CD4-positive, CD25-positive, alpha-beta regulatory T cell (primary cell): Measurements from ENCODE around the gene ATP8A2. TPM values are rescaled to one million over a fixed set of nuclear protein-coding genes. Genes with fewer than 3 reads are reported as not detected.

Experiments used
- ATAC-seq, 2 donors: fragments of 150-1000 bp; cut with Tn5 transposase; one replicate each; pipeline ENCODE4 v1.10.0; 2021; ENCODE audit warnings: low read depth in 2 of 2, moderate number of reproducible peaks in 2 of 2, moderate library complexity in 1 of 2
- DNase-seq, 3 donors: peaks; one replicate each; pipeline versions ENCODE4 v3.0.0 to v3.0.0-alpha.2; 2012 to 2022; ENCODE audit warnings: mixed read lengths in 1 of 3
- H3K27ac ChIP-seq: one replicate; pipeline ENCODE4 v1.7.0; 2013; ENCODE audit warnings: mild to moderate bottlenecking, low read length; ENCODE audit not compliant: insufficient read depth, poor library complexity, severe bottlenecking
- H3K27me3 ChIP-seq: one replicate; pipeline ENCODE4 v1.7.0; 2013; ENCODE audit warnings: low read length; ENCODE audit not compliant: control insufficient read depth, insufficient read depth
- H3K36me3 ChIP-seq: one replicate; pipeline ENCODE4 v1.7.0; 2013; ENCODE audit warnings: mild to moderate bottlenecking, low read length, moderate library complexity; ENCODE audit not compliant: control insufficient read depth, insufficient read depth
- H3K4me1 ChIP-seq: 2 replicates; pipeline ENCODE4 v1.7.0; 2013; ENCODE audit warnings: mild to moderate bottlenecking, low read length; ENCODE audit not compliant: insufficient read depth, control insufficient read depth, poor library complexity, severe bottlenecking
- H3K4me3 ChIP-seq: one replicate; pipeline ENCODE4 v1.7.0; 2013; ENCODE audit warnings: low read depth, mild to moderate bottlenecking, low read length, moderate library complexity
- H3K9me3 ChIP-seq, 2 experiments: 1 replicate in 1 of 2; 2 replicates in 1 of 2; pipeline ENCODE4 v1.7.0; 2013; ENCODE audit warnings: low read length in 2 of 2, mild to moderate bottlenecking in 1 of 2, moderate library complexity in 1 of 2; ENCODE audit not compliant: control insufficient read depth in 2 of 2
- H3K27ac Mint-ChIP-seq, 3 donors: one replicate each; pipeline ENCODE4 v1.8.0; 2020 to 2022; ENCODE audit warnings: mild to moderate bottlenecking in 3 of 3, mixed read lengths in 3 of 3, moderate library complexity in 2 of 3
- H3K27me3 Mint-ChIP-seq: one replicate; pipeline ENCODE4 v1.8.0; 2022; ENCODE audit warnings: mild to moderate bottlenecking, mixed read lengths
- H3K36me3 Mint-ChIP-seq: one replicate; pipeline ENCODE4 v1.8.0; 2020; ENCODE audit warnings: mixed read lengths
- H3K4me1 Mint-ChIP-seq, 4 donors: one replicate each; pipeline ENCODE4 v1.8.0; 2020 to 2022; ENCODE audit warnings: mixed read lengths in 4 of 4, mild to moderate bottlenecking in 1 of 4
- H3K4me3 Mint-ChIP-seq, 4 donors: one replicate each; pipeline ENCODE4 v1.8.0; 2020 to 2022; ENCODE audit warnings: mild to moderate bottlenecking in 4 of 4, mixed read lengths in 4 of 4, moderate library complexity in 3 of 4
- H3K9me3 Mint-ChIP-seq, 7 donors: one replicate each; pipeline ENCODE4 v1.8.0; 2020 to 2022; ENCODE audit warnings: mixed read lengths in 7 of 7, mild to moderate bottlenecking in 3 of 7, moderate library complexity in 2 of 7
- polyA plus RNA-seq, 4 donors: library from polyadenylated mRNA; unstranded; fragments of 300-500 nt; fragmentation: Illumina TruSeq; gene quantifications; one replicate each; pipeline ENCODE4 v1.2.3, GENCODE V29; 2021
- total RNA-seq: library from RNA; stranded (reverse); gene quantifications from one replicate; pipeline ENCODE4 v1.2.3, GENCODE V29; 2022

ATP8A2 gene
- total and polyA plus RNA-seq, 5 donors from 2014 or later: 0.29 to 0.68 (median 0.55) TPM

DNA sequence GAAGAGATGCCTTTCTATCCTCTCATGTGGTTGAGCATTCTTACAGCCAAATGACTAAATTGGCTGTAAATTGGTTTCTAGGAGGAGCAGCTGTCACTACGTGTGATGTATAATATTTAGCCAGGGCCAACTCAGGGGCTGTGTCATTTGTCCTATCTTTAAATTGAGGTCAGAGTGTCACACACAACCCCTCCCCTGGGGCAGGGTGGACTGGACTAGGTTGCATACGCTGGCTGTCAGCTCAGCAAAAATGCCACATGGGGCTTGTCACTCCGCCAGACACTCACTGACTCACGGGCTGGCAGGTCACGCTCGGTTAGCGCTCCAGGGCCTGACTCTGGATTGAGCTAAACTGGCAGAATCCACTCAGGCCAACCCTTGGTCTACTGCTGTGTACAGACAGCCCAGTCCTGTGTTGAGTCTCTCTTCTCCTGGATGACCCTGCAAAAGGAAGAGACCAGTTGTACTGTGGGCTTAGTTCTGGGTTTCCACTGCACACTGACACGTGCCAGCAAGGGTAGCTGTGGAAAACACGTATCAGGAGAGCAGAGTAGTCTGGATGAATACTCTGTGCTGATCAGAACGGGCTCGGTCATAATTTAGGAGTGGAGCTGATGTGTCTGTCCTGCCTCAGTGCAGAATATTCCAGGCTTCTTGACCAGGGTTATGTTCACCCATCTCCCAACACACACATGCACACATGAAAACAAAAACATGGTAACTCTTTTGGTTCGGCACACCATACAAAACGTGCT, 650.9 kb downstream of the ATP8A2 start:
- Mint-ChIP-seq H3K9me3 (peaks cover 0 to 4% (median 0%) of the 10 kb centered on the region in 7 donors), H3K4me3 (no peak overlapping the region), H3K27ac (no peak overlapping the region), H3K27me3 (peaks cover 7% of the 10 kb centered on the region), H3K36me3 (peaks cover 5% of the 10 kb centered on the region), H3K4me1 (peaks cover 0 to 9% (median 0%) of the 10 kb centered on the region in 4 donors)
- Histone ChIP-seq H3K4me3 (no peak overlapping the region), H3K27me3 (no peaks in the 10 kb centered on the region), H3K27ac (no peak overlapping the region), H3K9me3 (no peaks in the 10 kb centered on the region), H3K36me3 (no peaks in the 10 kb centered on the region), H3K4me1 (no peaks in the 10 kb centered on the region)
- DNase-seq (no peak), ATAC-seq (no peak)

DNA sequence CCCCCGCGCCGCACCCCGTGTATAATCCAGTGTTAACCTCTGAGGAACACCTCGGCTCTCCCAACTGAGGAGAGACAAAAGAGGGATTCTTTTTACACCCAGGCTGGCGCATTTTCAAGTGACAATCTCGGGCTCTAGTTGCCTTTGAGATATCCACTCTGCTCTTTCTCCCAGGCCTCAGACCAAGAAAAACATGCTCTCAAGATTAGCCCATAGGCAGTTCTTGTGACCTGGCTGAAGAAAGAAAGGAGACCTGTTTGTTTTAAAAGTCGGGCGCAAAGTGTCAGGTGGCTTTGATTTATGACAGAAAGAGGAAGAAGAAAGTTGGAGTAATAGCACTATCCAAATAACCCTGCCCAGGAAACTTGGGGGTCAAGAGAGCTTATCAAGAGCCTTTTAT, 652.8 kb downstream of the ATP8A2 start:
- Histone ChIP-seq H3K27me3 (no peaks in the 10 kb centered on the region), H3K4me1 (no peaks in the 10 kb centered on the region), H3K4me3 (no peak overlapping the region), H3K27ac (no peak overlapping the region), H3K36me3 (no peaks in the 10 kb centered on the region), H3K9me3 (no peaks in the 10 kb centered on the region)
- Mint-ChIP-seq H3K36me3 (peaks cover 5% of the 10 kb centered on the region), H3K4me3 (no peak overlapping the region), H3K27me3 (peaks cover 7% of the 10 kb centered on the region), H3K4me1 (peaks cover 0 to 3% (median 0%) of the 10 kb centered on the region in 4 donors), H3K9me3 (peaks cover 0 to 4% (median 0%) of the 10 kb centered on the region in 7 donors), H3K27ac (no peak overlapping the region)
- no peak for ATAC-seq
- DNase-seq: no peak

DNA sequence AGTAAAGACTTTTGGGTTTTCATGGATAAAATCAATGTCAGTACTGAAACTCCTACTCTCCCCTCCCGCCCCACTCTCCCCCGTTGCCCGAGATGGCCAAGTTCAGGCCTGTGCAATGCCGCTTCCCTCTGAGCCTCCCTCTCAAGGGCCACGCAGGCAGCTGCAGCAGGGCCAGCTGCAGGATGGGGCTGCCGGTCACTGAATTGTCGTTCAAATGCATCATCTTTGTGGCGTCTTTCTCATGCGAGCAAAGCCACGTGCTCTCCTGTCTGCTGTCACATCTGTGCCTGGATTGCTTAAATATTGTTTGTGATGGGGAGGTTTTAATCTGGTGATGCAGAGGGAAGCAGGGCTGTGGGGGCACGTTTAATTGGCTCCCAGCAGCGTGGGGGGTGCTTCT, 653.4 kb downstream of the ATP8A2 start:
- no peaks in the 10 kb centered on the region for H3K27me3 ChIP-seq
- ATAC-seq (no peak), DNase-seq (no peak)
- peaks cover 7% of the 10 kb centered on the region for H3K27me3 Mint-ChIP-seq
- H3K4me3 ChIP-seq: no peak overlapping the region
- H3K36me3 ChIP-seq: no peaks in the 10 kb centered on the region
- peaks cover 5% of the 10 kb centered on the region for H3K36me3 Mint-ChIP-seq
- no peak overlapping the region for H3K27ac ChIP-seq
- H3K4me1 ChIP-seq: no peaks in the 10 kb centered on the region
- H3K27ac Mint-ChIP-seq: peak overlapping the region in 1 of 3 donors; percentile 16
- no peaks in the 10 kb centered on the region for H3K9me3 ChIP-seq
- H3K4me1 Mint-ChIP-seq: peaks cover 0 to 3% (median 0%) of the 10 kb centered on the region in 4 donors
- peaks cover 0 to 4% (median 0%) of the 10 kb centered on the region in 7 donors for H3K9me3 Mint-ChIP-seq
- H3K4me3 Mint-ChIP-seq: no peak overlapping the region

DNA sequence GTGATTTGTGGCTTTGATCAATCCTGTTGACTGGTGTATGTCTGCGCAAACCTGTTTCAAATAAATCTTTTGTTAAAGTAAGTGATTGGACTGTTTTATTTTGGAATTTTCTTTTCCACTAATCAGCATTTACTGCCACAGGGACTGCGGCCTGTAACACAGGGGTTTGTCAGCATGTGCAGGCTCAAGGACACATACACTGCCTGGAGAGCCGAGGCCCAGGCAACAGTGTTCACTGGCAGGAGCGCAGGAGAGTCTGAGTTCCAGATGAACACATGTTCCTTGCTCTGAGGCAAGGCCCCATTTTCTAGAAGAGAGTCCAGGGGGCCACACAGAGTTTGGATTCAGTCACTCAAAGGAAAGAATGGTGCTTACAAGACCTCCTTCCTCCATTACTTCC, 654.0 kb downstream of the ATP8A2 start:
- Histone ChIP-seq H3K4me3 (no peak overlapping the region), H3K36me3 (no peaks in the 10 kb centered on the region), H3K27me3 (no peaks in the 10 kb centered on the region), H3K9me3 (no peaks in the 10 kb centered on the region), H3K4me1 (no peaks in the 10 kb centered on the region), H3K27ac (no peak overlapping the region)
- Mint-ChIP-seq H3K4me3 (no peak overlapping the region), H3K36me3 (peaks cover 2% of the 10 kb centered on the region), H3K27me3 (peaks cover 10% of the 10 kb centered on the region), H3K27ac (peak overlapping the region in 1 of 3 donors; percentile 16), H3K4me1 (no peaks in the 10 kb centered on the region), H3K9me3 (peaks cover 0 to 4% (median 0%) of the 10 kb centered on the region in 7 donors)
- DNase-seq (no peak), ATAC-seq (no peak)

DNA sequence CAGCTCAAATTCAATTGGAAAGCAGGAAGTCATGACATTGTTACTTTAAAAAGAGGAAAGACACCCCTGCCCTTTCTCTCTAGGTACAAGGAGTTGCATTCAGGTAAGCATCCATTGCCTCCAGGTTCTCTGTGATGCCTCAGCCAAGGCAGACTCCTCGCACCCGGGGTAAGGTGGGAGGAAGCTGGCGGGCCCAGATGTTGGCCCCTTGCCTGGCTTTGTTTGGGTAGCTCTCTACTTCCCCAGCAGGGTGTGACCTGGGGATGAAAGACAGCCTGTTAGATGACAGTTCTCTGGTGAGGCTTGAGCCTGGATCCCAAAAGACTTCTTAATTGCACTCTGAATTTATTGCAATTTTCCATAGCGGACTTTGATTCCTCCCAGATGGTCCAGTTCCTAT, 654.4 kb downstream of the ATP8A2 start:
- Mint-ChIP-seq H3K27me3 (peaks cover 10% of the 10 kb centered on the region), H3K27ac (no peak overlapping the region), H3K4me3 (no peak overlapping the region), H3K4me1 (no peaks in the 10 kb centered on the region), H3K36me3 (no peaks in the 10 kb centered on the region), H3K9me3 (peaks cover 0 to 5% (median 0%) of the 10 kb centered on the region in 7 donors)
- Histone ChIP-seq H3K4me3 (no peak overlapping the region), H3K27ac (no peak overlapping the region), H3K4me1 (no peaks in the 10 kb centered on the region), H3K9me3 (no peaks in the 10 kb centered on the region), H3K27me3 (no peaks in the 10 kb centered on the region), H3K36me3 (no peaks in the 10 kb centered on the region)
- ATAC-seq (no peak), DNase-seq (no peak)

DNA sequence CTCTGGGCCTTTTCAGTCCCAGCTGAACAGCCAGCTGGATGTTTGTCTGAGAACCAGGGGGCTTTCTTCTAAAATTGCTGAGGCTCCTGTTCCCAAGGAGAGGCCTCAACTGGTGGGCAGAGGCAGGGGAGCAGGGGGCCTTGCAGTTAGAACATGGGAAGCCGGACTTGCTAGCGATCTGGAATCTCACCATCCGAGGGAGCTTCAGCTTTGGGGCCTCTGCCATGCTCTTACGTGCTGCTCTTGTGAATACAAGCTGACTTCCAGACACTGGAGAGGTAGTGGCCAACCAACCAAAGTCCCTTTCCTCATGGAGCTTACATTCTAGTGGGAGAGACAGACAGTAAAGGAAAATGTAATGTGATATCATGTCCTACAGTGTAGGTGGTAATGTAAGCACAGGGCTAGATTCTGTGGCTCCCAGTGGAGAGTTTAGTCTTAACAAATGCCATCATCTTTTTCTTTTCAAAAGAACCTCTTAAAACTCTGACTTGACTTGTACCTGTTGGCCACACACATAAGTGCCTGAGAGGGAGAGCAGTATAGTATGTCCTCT, 657.9 kb downstream of the ATP8A2 start:
- H3K4me1 Mint-ChIP-seq: no peaks in the 10 kb centered on the region
- H3K27me3 ChIP-seq: no peaks in the 10 kb centered on the region
- no peaks in the 10 kb centered on the region for H3K36me3 ChIP-seq
- no peak overlapping the region for H3K27ac Mint-ChIP-seq
- no peaks in the 10 kb centered on the region for H3K4me1 ChIP-seq
- peaks cover 4% of the 10 kb centered on the region for H3K27me3 Mint-ChIP-seq
- no peak overlapping the region for H3K4me3 Mint-ChIP-seq
- H3K9me3 ChIP-seq: no peaks in the 10 kb centered on the region
- no peak overlapping the region for H3K27ac ChIP-seq
- DNase-seq (no peak), ATAC-seq (no peak)
- H3K36me3 Mint-ChIP-seq: no peaks in the 10 kb centered on the region
- no peak overlapping the region for H3K4me3 ChIP-seq
- peaks cover 0 to 9% (median 4%) of the 10 kb centered on the region in 7 donors for H3K9me3 Mint-ChIP-seq

DNA sequence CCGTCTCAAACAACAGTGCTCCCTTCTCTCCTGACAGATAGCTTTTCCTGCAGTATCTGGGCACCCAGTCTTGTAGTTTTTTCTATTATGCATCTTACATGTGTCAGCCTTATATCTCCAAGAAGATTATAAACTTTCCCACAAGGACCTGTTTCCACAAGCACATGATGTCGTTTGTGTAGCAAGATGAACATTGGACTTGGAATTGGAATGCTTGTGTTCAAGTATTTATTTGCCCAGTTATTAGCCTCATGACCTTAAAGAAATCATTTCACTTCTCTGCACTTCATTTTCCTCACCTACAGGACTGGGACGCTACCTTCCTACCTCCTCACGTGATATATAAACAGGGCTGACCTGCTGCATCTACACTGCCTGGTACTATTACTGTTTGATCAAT, 658.6 kb downstream of the ATP8A2 start:
- Histone ChIP-seq H3K36me3 (no peaks in the 10 kb centered on the region), H3K27me3 (no peaks in the 10 kb centered on the region), H3K27ac (no peak overlapping the region), H3K4me1 (no peaks in the 10 kb centered on the region), H3K4me3 (no peak overlapping the region), H3K9me3 (no peaks in the 10 kb centered on the region)
- DNase-seq (no peak), ATAC-seq (no peak)
- peaks cover 0 to 7% (median 4%) of the 10 kb centered on the region in 7 donors for H3K9me3 Mint-ChIP-seq
- H3K27ac Mint-ChIP-seq: no peak overlapping the region
- H3K27me3 Mint-ChIP-seq: peaks cover 4% of the 10 kb centered on the region
- H3K36me3 Mint-ChIP-seq: no peaks in the 10 kb centered on the region
- H3K4me1 Mint-ChIP-seq: no peaks in the 10 kb centered on the region
- H3K4me3 Mint-ChIP-seq: no peak overlapping the region

DNA sequence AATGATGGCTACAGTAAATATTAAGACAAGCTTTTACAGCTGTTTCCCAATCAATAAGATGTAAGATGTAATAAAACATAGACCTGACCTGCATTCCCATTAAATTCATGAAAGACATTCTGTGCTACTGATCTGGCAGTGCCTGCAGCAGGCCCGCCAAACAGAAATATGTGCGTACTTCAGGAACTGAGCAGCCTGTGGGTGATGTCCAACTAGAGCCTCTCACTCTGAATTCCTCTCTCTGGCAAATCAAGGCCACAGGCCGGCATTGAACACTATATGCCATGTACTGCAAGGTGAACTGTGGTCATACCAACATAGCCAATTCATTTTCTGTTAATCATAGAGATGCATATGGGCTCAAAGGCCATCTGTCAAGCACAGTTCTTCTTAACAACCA, 662.2 kb downstream of the ATP8A2 start:
- Histone ChIP-seq H3K4me1 (no peaks in the 10 kb centered on the region), H3K9me3 (no peaks in the 10 kb centered on the region), H3K27me3 (no peaks in the 10 kb centered on the region), H3K4me3 (no peak overlapping the region), H3K27ac (no peak overlapping the region), H3K36me3 (no peaks in the 10 kb centered on the region)
- Mint-ChIP-seq H3K27ac (no peak overlapping the region), H3K4me1 (no peaks in the 10 kb centered on the region), H3K27me3 (peaks cover 9% of the 10 kb centered on the region), H3K4me3 (no peak overlapping the region), H3K9me3 (peaks cover 0 to 6% (median 4%) of the 10 kb centered on the region in 7 donors), H3K36me3 (no peaks in the 10 kb centered on the region)
- ATAC-seq: no peak
- no peak for DNase-seq
